ENCODE data around the gene SIT1.

DNA sequence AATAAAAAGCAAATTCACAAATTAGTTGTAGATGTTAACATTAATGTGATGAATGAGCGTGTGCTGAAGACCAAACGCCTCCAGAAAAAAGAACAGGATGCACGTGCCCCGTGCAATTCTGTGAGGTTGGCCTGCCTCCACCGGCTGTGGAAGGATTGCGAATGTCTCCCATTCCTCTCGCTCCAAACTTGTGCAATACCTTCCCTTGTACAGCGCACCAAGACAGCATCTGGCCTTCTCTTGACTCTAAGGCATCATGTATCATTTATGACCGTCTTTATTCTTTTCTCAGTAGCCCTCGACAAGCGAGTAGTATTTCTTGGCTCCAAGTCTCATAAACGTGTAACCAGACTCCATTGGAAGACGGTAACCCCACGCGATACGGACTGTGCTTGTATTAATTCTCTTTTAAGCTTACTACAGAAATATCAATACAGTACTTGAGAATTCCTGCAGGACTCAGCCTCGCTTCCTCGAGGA lies 47.2 kb downstream of the SIT1 start:
- TF ChIP-seq CTCF (optimal IDR thresholded peaks at IDR 0.05 in 1 of 3, IDR thresholded peaks at IDR 0.05 in 1 of 3, conservative IDR thresholded peaks at IDR 0.05 in 1 of 3; ENCODE audit: extremely low read depth in 1 of 3, insufficient read depth in 2 of 3, low read length in 3 of 3) = peak in 1 of 3 experiments; percentile 20
- TF ChIP-seq EZH2 (IDR thresholded peaks at IDR 0.05; ENCODE audit: low read length) = no peak
